GM15510 (cell line): ENCODE data around the gene EIF3I.

Experiments
- POLR2A ChIP-seq: IDR thresholded peaks from 3 replicates; pipeline ENCODE4 v1.6.1; 2011; ENCODE audit warnings: borderline replicate concordance; ENCODE audit not compliant: insufficient read length; ENCODE audit errors: extremely low read depth

Gene EIF3I

DNA sequence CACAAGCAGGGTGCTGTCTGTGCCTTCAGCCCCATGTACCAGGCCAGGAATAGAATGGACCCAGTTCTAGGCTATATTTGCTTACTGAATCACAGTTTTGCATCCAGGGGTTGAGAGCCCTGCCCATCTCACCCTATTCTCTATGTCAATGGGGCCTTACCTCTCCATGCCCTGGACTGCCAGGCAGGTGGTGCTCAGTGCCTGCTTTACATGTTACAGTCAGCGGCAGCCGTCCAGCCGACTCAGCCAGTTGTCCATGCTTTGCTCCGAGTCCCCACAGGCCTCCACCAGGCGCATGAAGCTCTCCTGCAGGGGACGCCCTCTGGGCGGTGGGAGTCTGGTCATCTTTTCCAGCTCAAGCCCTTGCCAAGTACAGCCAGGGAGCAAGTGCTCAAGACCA lies 12.6 kb downstream of the EIF3I start:
- no peak for TF ChIP-seq POLR2A

- TF ChIP-seq POLR2A: no peak
Measured at GRCh38 chr1:32239337-32239736, 17.1 kb downstream of the EIF3I start.

- no peak for TF ChIP-seq POLR2A
Measured at GRCh38 chr1:32239790-32240139, 17.6 kb downstream of the EIF3I start.

- TF ChIP-seq POLR2A: no peak
Measured at GRCh38 chr1:32240140-32240951, 18.1 kb downstream of the EIF3I start.

GRCh38 chr1:32241001-32241763 lies 19.0 kb downstream of the EIF3I start:
- no peak for TF ChIP-seq POLR2A

DNA sequence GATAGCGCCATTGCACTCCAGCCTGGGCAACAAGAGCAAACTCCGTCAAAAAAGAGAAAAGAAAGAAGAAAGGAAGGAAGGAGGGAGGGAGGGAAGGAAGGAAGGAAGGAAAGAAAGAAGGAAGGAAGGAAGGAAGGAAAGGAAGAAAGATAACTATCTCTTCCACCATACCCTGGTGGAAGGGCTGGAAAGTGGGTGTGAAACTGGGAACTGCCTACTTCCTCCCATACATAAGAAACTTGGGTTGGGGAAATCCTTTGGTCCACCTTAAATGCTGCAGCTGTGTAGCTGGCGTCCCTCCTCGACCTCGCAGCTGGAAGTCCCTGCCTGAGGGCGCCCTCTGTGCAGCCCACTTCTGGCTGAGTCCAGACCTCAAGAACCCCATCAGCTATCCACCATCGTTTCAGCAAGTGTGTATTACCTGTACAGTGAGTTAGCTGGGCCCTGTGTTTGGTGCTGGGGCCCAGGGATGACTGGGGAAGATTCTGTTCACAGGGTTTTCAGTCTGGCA lies 20.2 kb downstream of the EIF3I start:
- TF ChIP-seq POLR2A: no peak

- no peak for TF ChIP-seq POLR2A
Measured at GRCh38 chr1:32246888-32247273, 24.7 kb downstream of the EIF3I start, which contains the start of gene FAM167B. Gene FAM167B, plus strand, starts transcription at chr1:32247222. Its CDS starts 200 bp downstream, at chr1:32247422.

DNA sequence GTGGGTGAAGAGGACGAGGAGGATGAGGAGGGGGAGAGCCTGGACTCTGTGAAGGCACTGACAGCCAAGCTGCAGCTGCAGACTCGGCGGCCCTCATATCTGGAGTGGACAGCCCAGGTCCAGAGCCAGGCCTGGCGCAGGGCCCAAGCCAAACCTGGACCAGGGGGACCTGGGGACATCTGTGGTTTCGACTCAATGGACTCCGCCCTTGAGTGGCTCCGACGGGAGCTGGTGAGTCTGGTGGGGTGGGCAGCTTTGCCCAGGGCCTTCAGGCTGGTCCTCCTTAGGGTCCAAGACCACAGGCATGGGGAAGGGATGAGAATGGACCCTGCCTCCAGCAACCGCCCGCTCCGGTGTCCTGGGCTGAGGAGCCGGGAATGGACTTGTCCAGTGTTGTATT lies 25.2 kb downstream of the EIF3I start:
- no peak for TF ChIP-seq POLR2A

DNA sequence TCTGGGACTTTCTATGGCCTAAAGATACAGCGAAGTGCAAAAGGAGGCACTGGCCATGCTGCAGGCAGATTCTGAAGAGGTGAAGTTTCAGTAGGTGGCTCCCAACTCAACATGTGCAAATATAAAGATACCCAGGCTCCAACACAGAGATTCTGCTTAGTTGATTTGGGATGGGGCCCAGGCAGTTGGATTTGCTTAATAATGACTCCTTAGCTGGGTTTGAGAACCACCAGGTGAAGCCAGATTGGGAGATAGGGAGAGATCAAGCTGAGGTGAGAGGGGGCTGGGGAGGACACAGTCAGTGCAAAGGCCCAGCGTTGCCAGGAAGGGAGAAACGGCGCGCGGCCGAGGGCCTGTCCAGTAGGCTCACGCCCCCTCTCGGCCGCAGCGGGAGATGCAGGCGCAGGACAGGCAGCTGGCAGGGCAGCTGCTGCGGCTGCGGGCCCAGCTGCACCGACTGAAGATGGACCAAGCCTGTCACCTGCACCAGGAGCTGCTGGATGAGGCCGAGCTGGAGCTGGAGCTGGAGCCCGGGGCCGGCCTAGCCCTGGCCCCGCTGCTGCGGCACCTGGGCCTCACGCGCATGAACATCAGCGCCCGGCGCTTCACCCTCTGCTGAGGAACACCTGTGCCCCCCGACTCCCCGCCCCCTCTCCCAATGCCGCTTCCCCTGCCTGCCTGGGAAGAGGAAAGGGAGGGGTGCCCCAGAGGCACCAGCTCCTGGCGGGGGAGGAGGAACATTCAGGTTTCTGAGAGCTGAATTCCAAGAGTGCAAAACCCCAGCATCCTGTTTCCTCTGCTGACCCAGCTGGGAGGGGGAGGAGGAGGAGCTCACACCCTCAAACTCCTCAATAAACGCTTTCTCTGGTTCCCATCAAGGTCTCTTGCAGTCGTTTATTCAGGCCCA lies 26.0 kb downstream of the EIF3I start:
- peak; percentile 28 for TF ChIP-seq POLR2A

- peak; percentile 50 for TF ChIP-seq POLR2A
Measured at GRCh38 chr1:32249831-32250525, 27.8 kb downstream of the EIF3I start.

GRCh38 chr1:32250893-32251716 lies 28.9 kb downstream of the EIF3I start, which contains the start of gene LCK:
Gene LCK, plus strand, starts transcription at chr1:32251265. Its CDS starts 23,065 bp downstream, at chr1:32274330.
- TF ChIP-seq POLR2A: peak; percentile 80

DNA sequence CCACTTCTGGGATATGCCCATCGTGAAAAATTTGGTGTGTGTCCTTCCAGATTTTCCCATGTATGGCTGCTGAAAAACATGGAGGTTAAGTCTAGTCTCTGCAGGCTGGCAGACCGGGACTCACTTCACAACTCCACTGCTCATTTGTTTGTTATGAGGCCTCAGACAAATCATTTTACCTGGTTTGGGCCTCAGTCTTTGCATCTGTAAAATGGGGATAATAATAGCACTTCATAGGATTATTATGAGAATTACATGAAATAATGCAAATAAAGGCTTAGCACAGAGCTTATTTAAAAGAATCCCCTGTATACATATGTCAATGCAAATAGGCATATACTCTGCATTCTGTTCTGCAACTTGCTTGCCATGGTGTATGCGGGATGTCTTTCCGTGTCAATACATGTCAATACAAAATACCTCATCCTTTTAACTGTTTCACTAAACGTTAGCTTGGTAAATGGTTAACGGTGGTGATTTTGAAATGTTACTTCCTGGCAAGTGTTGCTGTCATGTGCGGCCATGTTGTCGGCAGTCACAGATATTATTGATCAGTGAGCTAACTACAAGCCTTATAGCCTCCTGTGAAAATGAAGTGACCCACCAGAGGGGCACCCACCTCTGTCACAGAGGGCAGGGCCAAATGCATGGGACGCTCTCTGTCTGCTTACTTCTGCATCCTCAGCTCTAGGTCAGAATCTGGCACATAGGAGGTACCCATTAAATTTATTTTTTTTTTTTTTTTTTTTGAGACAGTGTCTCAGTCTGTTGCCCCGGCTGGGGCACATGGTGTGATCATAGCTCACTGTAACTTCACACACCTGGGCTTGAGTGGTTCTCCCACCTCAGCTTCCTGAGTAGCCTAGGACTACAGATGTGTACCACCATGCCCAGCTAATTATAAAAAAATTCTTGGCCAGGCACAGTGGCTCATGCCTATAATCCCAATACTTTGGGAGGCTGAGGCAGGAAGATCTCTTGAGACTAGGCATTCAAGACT lies 33.2 kb downstream of the EIF3I start:
- peak; percentile 4 for TF ChIP-seq POLR2A
